Stimulated activated naive CD4-positive, alpha-beta T cell treated with Interleukin-2 at 50 U/mL for 16 hours (primary cell): Measurements from ENCODE around the gene C4B.
"Not testable (repeated sequence)": the region's sequence is repeated elsewhere in the genome, so short reads cannot be mapped to it uniquely, and the experiment has no call there.

ENCODE experiments used
- DNase-seq: peaks from one replicate; lab custom pipeline; 2025; lab: John Stamatoyannopoulos, UW

The C4B gene

DNA sequence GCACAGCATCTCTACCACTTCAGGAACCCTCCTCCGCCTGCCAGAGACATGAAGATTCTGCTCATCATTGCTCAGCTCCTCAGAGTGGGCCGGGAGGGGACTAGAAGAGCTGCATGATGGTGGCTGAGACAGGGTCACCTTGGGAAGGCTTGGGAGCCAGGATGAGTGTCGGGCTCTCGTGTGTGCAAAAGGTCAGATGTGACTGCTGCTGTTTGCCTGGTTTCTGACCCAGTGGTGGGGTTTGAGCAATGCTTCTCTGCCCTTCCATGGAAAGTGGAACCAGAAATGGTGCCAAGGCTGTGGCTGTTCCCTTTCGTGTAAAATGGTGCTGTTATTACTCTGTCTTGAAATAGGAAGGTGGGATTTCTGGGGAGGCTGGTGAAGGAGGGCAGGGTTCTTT lies 33.6 kb upstream of the C4B start:
- not testable (repeated sequence) for DNase-seq

DNA sequence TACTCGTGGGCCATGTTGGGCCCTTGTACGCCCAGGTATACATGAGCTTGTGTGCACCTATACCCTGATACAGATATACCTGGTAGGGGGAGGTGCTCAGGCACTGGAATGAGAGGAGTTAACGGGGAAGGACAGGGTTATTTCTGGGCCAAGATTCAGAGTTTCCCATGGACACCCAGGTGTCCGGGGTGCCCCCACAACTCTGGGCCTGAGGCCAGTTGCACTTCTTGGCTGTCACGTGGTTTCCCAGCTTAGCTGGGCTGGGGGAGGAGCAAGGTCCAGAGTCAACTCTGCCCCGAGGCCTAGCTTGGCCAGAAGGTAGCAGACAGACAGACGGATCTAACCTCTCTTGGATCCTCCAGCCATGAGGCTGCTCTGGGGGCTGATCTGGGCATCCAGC lies 32.9 kb upstream of the C4B start, which contains the start of gene C4A:
Gene C4A (plus strand): TSS at position 314 of the 400 bp plus-strand sequence. CDS start 51 bp downstream, at position 365.
- not testable (repeated sequence) for DNase-seq

DNA sequence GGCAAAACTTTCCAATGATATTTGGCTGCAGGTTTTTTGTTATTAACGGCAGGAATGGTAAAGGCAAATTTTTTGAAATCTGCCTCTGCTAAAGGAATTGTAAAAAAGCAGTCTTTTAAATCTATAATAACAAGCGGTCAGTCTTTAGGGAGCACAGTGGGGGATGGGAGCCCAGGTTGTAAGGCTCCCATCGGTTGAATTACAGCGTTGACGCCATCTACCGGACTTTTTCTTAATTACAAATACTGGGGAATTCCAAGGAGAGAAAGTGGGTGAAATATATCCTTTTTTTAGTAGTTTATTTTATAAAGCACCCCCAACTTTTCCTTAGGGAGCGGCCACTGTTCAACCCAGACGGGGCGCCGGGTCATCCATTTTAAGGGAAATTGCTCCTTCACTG lies 25.2 kb upstream of the C4B start:
- DNase-seq = not testable (repeated sequence)

DNA sequence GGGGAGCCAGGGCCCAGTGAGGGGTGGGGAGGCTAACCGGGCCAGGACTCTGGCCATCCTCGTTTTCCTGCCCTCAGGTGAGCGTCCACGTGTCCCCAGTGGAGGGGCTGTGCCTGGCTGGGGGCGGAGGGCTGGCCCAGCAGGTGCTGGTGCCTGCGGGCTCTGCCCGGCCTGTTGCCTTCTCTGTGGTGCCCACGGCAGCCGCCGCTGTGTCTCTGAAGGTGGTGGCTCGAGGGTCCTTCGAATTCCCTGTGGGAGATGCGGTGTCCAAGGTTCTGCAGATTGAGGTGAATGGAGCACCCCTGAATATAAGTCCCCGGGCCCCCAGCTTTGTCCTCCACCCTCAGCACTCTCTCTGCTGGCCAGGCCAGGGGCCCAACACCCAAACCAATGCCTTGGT lies 20.2 kb upstream of the C4B start:
- not testable (repeated sequence) for DNase-seq

DNA sequence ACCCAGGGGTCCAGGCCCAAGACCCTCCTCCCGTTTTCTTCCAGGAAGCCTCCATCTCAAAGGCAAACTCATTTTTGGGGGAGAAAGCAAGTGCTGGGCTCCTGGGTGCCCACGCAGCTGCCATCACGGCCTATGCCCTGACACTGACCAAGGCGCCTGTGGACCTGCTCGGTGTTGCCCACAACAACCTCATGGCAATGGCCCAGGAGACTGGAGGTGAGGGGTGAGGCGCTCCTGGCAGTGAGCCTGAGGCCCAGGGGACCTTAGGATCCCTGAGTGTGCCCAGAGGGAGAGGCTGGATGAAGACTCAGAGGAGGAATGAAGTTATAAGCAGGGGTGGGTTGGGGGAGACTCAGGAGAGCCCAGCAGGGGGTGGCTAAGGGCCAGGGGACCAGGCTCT lies 18.2 kb upstream of the C4B start:
- not testable (repeated sequence) for DNase-seq

DNA sequence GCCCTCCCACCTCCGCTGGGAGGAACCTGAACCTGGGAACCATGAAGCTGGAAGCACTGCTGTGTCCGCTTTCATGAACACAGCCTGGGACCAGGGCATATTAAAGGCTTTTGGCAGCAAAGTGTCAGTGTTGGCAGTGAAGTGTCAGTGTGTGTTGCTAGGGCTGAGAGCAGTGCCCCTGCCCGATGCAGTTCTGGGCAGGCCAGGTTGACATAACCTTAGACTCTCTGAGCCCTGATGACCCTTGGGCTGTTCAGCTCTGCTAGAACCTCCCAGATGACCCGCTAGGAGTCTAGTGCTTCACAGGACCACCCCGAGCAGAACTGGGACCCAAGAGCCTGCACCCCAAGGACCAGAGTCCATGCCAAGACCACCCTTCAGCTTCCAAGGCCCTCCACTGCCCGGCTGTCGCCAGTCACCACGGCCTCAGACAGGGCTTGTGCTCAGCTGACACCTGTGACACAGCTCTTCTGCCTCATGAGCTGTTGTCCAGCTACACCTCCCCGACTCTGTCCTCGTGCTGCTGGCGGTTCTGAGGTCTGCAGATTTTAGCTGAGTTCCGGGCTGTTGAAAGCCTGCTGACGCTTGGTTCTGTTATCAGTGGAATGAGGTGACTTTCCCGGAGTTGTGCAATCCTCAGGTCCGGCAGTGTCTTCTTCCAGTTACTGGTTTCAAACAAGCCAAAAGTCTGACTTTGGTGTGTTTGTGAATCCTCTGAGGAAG lies 11.9 kb upstream of the C4B start:
- not testable (repeated sequence) for DNase-seq

DNA sequence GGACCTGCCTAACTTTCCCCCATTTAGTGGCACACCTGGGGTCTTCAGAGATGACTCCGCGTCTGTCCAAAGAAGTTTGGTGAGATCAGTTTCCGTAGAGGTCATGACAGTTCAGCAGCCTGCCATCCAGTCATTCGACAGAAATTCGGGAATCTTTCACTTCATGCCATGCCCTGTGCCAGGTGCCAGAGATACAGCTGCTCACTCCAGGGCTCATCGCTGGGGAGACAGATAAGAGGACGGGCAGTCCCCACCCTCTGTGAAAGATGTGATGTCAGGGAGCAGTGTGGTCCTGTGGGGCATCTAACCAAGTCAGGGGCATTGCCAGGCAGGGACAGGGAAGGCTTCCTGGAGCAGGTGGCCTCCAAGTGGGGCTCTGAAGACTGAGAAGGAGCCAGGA lies 11.3 kb upstream of the C4B start:
- DNase-seq = not testable (repeated sequence)

DNA sequence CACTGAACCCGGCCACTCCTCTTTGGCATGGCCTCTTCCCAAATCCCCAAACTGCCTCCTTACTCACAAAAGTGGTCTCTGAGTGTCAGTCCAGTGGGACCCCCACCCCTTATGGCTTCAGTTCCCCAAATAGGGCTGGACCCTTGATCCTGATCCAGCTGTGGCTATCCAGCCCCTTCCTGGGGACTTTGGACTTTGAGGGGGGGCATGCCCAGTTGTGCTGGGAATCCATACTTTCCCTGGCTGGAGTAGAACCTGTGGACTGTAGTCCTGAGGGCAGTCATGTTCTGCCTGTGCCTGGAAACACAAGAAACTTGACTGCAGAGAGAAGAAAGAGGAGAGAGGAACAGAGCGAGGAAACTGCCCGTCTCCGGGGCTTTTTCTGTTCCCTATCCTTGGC lies 10.2 kb upstream of the C4B start:
- not testable (repeated sequence) for DNase-seq

DNA sequence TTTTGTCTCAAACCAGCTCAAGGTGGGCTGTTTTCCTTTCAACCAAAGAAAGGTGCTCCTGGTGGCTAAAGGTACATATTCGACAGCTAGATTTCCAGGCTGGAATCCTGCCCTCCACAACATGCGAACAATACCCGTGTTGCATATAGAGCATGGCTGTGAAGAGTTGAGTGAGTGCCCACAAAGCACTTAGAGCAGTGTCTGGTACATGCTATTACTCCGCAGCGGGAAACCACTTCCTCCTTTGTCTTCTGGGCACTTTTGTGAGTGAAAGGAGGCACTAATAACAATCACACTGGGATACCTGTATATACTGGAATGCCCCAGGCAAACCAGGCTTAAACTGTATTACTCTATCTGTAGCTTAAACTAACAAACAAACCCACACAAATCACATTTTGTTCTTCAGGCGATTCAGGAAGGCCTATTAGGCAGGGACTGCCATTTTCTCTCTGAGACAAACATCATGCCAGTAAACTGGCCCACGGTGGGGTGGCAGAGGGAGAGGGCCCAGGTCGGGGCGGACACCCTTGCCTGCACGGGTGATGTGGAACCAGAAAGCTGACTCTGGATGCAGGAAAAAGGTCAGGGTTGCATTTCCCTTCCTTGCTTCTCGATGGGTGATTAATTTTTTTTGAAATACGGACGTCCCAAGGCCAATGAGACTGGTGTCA lies 9.6 kb upstream of the C4B start:
- DNase-seq = not testable (repeated sequence)

DNA sequence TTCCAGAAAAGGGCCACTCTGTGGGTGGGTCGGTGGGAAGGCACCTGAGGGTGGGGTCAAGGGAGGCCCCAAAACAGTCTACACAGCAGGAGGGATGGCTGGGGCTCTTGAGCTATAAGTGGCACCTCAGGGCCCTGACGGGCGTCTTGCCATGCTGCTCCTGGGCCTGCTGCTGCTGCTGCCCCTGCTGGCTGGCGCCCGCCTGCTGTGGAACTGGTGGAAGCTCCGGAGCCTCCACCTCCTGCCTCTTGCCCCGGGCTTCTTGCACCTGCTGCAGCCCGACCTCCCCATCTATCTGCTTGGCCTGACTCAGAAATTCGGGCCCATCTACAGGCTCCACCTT lies 9.1 kb upstream of the C4B start:
- DNase-seq = not testable (repeated sequence)

DNA sequence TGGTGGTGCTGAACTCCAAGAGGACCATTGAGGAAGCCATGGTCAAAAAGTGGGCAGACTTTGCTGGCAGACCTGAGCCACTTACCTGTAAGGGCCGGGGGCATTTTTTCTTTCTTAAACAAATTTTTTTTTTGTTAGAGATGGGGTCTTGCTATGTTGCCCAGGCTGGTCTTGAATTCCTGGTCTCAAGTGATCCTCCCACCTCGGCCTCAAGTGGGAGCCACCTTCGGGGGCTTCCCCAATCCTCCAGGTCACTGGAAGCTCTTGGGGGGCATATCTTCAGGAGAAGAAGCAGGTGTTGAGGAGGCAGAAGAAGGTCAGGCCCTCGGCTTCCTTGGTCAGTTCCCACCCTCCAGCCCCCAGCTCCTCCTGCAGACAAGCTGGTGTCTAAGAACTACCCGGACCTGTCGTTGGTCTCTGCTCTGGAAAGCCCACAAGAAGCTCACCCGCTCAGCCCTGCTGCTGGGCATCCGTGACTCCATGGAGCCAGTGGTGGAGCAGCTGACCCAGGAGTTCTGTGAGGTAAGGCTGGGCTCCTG lies 8.5 kb upstream of the C4B start:
- DNase-seq = not testable (repeated sequence)

DNA sequence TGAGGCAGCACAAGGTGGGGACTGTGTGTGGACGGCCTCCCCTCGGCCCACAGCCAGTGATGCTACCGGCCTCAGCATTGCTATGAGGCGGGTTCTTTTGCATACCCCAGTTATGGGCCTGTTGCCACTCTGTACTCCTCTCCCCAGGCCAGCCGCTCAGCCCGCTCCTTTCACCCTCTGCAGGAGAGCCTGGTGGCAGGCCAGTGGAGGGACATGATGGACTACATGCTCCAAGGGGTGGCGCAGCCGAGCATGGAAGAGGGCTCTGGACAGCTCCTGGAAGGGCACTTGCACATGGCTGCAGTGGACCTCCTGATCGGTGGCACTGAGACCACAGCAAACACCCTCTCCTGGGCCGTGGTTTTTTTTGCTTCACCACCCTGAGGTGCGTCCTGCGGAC lies 7.5 kb upstream of the C4B start:
- DNase-seq = not testable (repeated sequence)

DNA sequence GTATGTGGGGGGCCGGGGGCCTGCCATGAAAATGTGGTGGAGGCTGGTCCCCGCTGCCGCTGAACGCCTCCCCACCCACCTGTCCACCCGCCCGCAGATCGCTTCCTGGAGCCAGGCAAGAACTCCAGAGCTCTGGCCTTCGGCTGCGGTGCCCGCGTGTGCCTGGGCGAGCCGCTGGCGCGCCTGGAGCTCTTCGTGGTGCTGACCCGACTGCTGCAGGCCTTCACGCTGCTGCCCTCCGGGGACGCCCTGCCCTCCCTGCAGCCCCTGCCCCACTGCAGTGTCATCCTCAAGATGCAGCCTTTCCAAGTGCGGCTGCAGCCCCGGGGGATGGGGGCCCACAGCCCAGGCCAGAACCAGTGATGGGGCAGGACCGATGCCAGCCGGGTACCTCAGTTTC lies 6.6 kb upstream of the C4B start:
- not testable (repeated sequence) for DNase-seq

DNA sequence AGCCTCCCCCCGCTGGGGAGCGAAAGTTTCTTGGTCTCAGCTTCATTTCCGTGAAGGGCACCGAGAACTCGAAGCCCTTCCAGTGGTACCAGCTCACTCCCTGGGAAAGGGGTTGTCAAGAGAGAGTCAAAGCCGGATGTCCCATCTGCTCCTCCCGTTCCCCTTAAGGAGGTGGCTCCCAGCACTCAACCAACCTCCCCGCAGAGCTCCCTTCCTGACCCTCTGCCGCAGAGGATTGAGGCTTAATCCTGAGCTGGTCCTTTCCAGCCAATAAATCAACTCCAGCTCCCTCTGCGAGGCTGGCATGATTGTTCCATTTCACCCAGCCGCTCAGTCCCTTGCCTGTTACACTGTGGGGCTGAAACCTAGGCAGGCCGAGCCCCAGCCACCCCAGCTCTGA lies 6.0 kb upstream of the C4B start:
- DNase-seq = not testable (repeated sequence)

DNA sequence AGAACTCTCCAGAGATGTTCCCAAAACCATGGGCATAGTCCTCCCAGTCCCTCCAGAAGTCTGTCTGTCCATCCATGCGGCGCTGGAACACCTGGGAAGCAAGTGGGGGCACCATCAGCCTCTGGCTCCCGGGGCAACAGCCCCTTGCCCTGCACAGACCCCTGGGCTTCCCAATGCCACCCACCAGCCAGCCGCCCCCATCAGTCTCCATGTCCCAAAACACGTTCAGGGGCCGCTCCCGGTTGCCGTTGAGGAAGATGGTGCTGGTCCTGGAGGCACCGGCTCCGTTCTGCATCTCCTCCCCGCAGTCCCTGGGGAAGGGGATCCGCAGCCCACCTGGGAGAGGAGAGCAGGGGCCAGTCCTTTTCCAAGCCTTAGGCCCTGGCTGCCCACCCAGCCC lies 5.1 kb upstream of the C4B start:
- not testable (repeated sequence) for DNase-seq

DNA sequence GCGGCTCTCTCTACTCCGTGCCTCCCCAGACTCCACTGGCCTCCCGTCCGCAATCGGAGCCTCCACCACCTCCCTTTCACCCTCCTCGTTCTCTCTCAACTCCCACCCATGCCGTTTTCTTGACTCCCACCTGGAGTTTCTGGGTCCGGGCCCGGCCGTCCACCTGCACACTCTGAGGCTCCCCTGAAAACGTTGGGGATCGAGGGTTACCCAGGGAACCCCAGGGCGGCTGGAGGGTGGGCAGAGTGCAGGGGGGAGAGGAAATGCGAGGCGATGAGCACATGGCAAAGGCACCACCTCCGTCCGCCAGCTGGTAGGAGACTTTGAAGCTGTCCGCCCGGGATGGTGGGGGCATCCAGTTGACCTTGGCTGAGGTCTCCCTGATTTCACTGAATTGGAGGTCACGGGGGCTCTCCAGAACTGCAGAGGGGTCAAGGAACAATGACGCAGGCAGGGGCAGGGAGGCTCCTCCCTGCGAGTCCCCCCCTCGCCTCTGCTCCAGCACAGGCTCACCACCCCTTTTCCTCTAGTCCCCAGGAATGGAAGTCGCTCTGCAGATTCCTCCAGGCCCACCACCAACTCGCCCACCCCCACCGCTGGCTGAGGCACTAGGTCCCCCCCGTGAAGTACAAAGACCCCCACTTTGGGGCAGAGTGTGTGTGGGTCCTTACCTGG lies 3.6 kb upstream of the C4B start:
- DNase-seq = not testable (repeated sequence)

DNA sequence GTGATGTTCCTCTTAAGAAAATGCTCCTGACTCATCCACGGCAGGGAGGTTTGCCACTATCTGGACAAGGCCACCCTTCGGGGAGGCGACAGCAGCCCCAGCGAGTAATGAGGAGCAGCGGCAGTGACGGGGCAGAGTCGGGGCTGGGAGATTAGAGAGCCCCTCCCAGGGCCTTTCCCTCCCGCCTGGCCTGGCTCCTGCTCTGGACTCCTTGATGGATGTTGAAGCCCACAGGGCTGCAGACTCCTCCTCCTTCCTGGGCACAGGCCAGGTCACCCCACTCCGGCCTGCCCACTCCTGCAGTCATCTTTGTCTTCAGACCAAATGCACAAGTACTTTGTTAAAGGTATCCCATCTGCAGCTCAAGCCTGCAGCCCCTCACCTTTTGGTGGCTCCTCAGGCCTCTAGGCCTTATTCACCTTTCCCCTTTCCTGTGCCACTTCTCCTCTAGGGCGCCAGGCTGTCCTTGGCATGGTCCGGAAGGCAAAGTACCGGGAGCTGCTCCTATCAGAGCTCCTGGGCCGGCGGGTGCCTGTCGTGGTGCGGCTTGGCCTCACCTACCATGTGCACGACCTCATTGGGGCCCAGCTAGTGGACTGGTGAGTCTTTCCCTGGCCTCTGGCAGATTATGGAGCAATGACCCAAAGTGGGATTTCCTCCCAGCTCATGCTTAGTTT lies 1.5 kb upstream of the C4B start:
- DNase-seq = not testable (repeated sequence)

DNA sequence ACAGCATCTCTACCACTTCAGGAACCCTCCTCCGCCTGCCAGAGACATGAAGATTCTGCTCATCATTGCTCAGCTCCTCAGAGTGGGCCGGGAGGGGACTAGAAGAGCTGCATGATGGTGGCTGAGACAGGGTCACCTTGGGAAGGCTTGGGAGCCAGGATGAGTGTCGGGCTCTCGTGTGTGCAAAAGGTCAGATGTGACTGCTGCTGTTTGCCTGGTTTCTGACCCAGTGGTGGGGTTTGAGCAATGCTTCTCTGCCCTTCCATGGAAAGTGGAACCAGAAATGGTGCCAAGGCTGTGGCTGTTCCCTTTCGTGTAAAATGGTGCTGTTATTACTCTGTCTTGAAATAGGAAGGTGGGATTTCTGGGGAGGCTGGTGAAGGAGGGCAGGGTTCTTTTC lies 857 bp upstream of the C4B start:
- DNase-seq = not testable (repeated sequence)

DNA sequence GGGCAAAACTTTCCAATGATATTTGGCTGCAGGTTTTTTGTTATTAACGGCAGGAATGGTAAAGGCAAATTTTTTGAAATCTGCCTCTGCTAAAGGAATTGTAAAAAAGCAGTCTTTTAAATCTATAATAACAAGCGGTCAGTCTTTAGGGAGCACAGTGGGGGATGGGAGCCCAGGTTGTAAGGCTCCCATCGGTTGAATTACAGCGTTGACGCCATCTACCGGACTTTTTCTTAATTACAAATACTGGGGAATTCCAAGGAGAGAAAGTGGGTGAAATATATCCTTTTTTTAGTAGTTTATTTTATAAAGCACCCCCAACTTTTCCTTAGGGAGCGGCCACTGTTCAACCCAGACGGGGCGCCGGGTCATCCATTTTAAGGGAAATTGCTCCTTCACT lies 7.5 kb downstream of the C4B start:
- DNase-seq = not testable (repeated sequence)

DNA sequence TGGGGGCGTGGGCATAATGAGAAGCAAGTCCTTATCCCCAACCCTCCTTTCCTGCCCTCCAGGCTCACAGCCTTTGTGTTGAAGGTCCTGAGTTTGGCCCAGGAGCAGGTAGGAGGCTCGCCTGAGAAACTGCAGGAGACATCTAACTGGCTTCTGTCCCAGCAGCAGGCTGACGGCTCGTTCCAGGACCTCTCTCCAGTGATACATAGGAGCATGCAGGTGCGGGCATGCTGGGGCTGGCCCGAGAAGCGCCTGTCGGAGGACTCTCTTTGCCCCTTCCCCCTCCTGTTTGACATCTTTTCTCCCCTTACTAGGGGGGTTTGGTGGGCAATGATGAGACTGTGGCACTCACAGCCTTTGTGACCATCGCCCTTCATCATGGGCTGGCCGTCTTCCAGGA lies 14.0 kb downstream of the C4B start:
- DNase-seq = not testable (repeated sequence)

DNA sequence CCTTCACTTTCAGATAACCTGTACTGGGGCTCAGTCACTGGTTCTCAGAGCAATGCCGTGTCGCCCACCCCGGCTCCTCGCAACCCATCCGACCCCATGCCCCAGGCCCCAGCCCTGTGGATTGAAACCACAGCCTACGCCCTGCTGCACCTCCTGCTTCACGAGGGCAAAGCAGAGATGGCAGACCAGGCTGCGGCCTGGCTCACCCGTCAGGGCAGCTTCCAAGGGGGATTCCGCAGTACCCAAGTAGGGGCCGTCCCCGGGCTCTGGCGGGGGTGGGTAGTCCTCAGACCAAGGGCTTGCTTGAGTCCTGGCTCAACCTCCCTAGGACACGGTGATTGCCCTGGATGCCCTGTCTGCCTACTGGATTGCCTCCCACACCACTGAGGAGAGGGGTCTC lies 15.0 kb downstream of the C4B start:
- DNase-seq = not testable (repeated sequence)
